Measurements from ENCODE around the gene TLR4.

Gene TLR4

GRCh38 chr9:117722108-117722761 lies 18.0 kb downstream of the TLR4 start:
- TF ChIP-seq ZNF274 (IDR thresholded peaks at IDR 0.05; ENCODE audit: low read depth, low read length), result no peak
- no peak overlapping the region for H3K4me3 ChIP-seq (ENCODE audit: low read length)

- TF ChIP-seq ZNF274 (IDR thresholded peaks at IDR 0.05; ENCODE audit: low read depth, low read length), result no peak
- no peak overlapping the region for H3K4me3 ChIP-seq (ENCODE audit: low read length)
Observed at GRCh38 chr9:117723986-117724625, 19.9 kb downstream of the TLR4 start.

GRCh38 chr9:117725426-117725887 lies 21.3 kb downstream of the TLR4 start:
- H3K4me3 ChIP-seq (ENCODE audit: low read length), result no peak overlapping the region
- TF ChIP-seq ZNF274 (IDR thresholded peaks at IDR 0.05; ENCODE audit: low read depth, low read length), result no peak

- H3K4me3 ChIP-seq (ENCODE audit: low read length), result no peak overlapping the region
- TF ChIP-seq ZNF274 (IDR thresholded peaks at IDR 0.05; ENCODE audit: low read depth, low read length), result no peak
Observed at GRCh38 chr9:117729375-117729774, 25.2 kb downstream of the TLR4 start.

GRCh38 chr9:117732494-117732893 lies 28.3 kb downstream of the TLR4 start:
- no peak overlapping the region for H3K4me3 ChIP-seq (ENCODE audit: low read length)
- TF ChIP-seq ZNF274 (IDR thresholded peaks at IDR 0.05; ENCODE audit: low read depth, low read length), result no peak

- H3K4me3 ChIP-seq (ENCODE audit: low read length), result no peak overlapping the region
- no peak for TF ChIP-seq ZNF274 (IDR thresholded peaks at IDR 0.05; ENCODE audit: low read depth, low read length)
Observed at GRCh38 chr9:117733465-117733864, 29.3 kb downstream of the TLR4 start.

- no peak overlapping the region for H3K4me3 ChIP-seq (ENCODE audit: low read length)
- TF ChIP-seq ZNF274 (IDR thresholded peaks at IDR 0.05; ENCODE audit: low read depth, low read length), result no peak
Observed at GRCh38 chr9:117734082-117734481, 29.9 kb downstream of the TLR4 start.

GRCh38 chr9:117734523-117735314 lies 30.5 kb downstream of the TLR4 start:
- TF ChIP-seq ZNF274 (IDR thresholded peaks at IDR 0.05; ENCODE audit: low read depth, low read length), result no peak
- H3K4me3 ChIP-seq (ENCODE audit: low read length), result no peak overlapping the region

GRCh38 chr9:117737721-117738226 lies 33.6 kb downstream of the TLR4 start:
- H3K4me3 ChIP-seq (ENCODE audit: low read length), result no peak overlapping the region
- no peak for TF ChIP-seq ZNF274 (IDR thresholded peaks at IDR 0.05; ENCODE audit: low read depth, low read length)

- H3K4me3 ChIP-seq (ENCODE audit: low read length), result no peak overlapping the region
- TF ChIP-seq ZNF274 (IDR thresholded peaks at IDR 0.05; ENCODE audit: low read depth, low read length), result no peak
Observed at GRCh38 chr9:117739206-117739605, 35.0 kb downstream of the TLR4 start.

GRCh38 chr9:117739624-117740347 lies 35.6 kb downstream of the TLR4 start:
- TF ChIP-seq ZNF274 (IDR thresholded peaks at IDR 0.05; ENCODE audit: low read depth, low read length), result no peak
- H3K4me3 ChIP-seq (ENCODE audit: low read length), result no peak overlapping the region

- no peak overlapping the region for H3K4me3 ChIP-seq (ENCODE audit: low read length)
Observed at GRCh38 chr9:117742131-117742530, 37.9 kb downstream of the TLR4 start.

GRCh38 chr9:117744369-117744768 lies 40.2 kb downstream of the TLR4 start:
- no peak for TF ChIP-seq ZNF274 (IDR thresholded peaks at IDR 0.05; ENCODE audit: low read depth, low read length)
- H3K4me3 ChIP-seq (ENCODE audit: low read length), result no peak overlapping the region

More at GRCh38 chr9:117742131-117742530, 37.9 kb downstream of the TLR4 start:
- no peak for TF ChIP-seq ZNF274 (IDR thresholded peaks at IDR 0.05; ENCODE audit: low read depth, low read length)

GRCh38 chr9:117744856-117745389 lies 40.7 kb downstream of the TLR4 start:
- no peak overlapping the region for H3K4me3 ChIP-seq (ENCODE audit: low read length)
- no peak for TF ChIP-seq ZNF274 (IDR thresholded peaks at IDR 0.05; ENCODE audit: low read depth, low read length)
